ENCODE measurements around the gene MYO1D.

- TF ChIP-seq ZBTB43 (CRISPR knock-in tag; IDR thresholded peaks at IDR 0.05) (no peak), NFYB (CRISPR knock-in tag; conservative IDR thresholded peaks at IDR 0.05; ENCODE audit: low read depth) (no peak), TEAD4 (CRISPR knock-in tag; IDR thresholded peaks at IDR 0.05) (no peak), MXD4 (CRISPR knock-in tag; IDR thresholded peaks at IDR 0.05; ENCODE audit: borderline replicate concordance) (no peak), EMX1 (CRISPR knock-in tag; IDR thresholded peaks at IDR 0.05) (no peak), ZNF396 (CRISPR knock-in tag; IDR thresholded peaks at IDR 0.05; ENCODE audit: borderline replicate concordance) (no peak), FOXJ3 (CRISPR knock-in tag; IDR thresholded peaks at IDR 0.05; ENCODE audit: borderline replicate concordance) (no peak), CTCF (IDR thresholded peaks at IDR 0.05) (no peak), CBFB (CRISPR knock-in tag; IDR thresholded peaks at IDR 0.05; ENCODE audit: low read depth) (no peak), USF1 (CRISPR knock-in tag; IDR thresholded peaks at IDR 0.05) (no peak)
- TF ChIP-seq, protein P1, sequence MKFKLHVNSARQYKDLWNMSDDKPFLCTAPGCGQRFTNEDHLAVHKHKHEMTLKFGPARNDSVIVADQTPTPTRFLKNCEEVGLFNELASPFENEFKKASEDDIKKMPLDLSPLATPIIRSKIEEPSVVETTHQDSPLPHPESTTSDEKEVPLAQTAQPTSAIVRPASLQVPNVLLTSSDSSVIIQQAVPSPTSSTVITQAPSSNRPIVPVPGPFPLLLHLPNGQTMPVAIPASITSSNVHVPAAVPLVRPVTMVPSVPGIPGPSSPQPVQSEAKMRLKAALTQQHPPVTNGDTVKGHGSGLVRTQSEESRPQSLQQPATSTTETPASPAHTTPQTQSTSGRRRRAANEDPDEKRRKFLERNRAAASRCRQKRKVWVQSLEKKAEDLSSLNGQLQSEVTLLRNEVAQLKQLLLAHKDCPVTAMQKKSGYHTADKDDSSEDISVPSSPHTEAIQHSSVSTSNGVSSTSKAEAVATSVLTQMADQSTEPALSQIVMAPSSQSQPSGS (CRISPR knock-in tag; IDR thresholded peaks at IDR 0.05; ENCODE audit: borderline replicate concordance, low read depth) = no peak
These were observed 56.5 kb downstream of the MYO1D start for GRCh38 chr17:32820440-32820839.
